ENCODE results near the gene NPC1. TPM values are rescaled to one million over a fixed set of nuclear protein-coding genes. Genes with fewer than 3 reads are reported as not detected.
A peak's percentile ranks its signal among the peaks of the same experiment; 100 is the strongest.

The NPC1 gene
- total RNA-seq, 1 donor: 51.3 TPM

GRCh38 chr18:23503038-23503962 is 83.0 kb downstream of the NPC1 start, which contains the start of gene RMC1:
RMC1 (plus strand) TSS chr18:23503511; CDS start chr18:23503619, 108 bp downstream.
- TF ChIP-seq CTCF (IDR thresholded peaks at IDR 0.05; ENCODE audit: insufficient read depth, low read length): peak; percentile 2
- peak within 1 kb of the TSS; percentile 85 for H3K4me3 ChIP-seq (ENCODE audit: low read depth, low read length)
- peak; percentile 89 for DNase-seq (ENCODE audit: low read depth)

- H3K4me3 ChIP-seq (ENCODE audit: low read depth, low read length): peak overlapping the region; percentile 80
- DNase-seq (ENCODE audit: low read depth): no peak
- no peak for TF ChIP-seq CTCF (IDR thresholded peaks at IDR 0.05; ENCODE audit: insufficient read depth, low read length)
Observed at GRCh38 chr18:23502516-23503037, 83.7 kb downstream of the NPC1 start.

- no peak for DNase-seq (ENCODE audit: low read depth)
- H3K4me3 ChIP-seq (ENCODE audit: low read depth, low read length): no peak overlapping the region
- no peak for TF ChIP-seq CTCF (IDR thresholded peaks at IDR 0.05; ENCODE audit: insufficient read depth, low read length)
Observed at GRCh38 chr18:23501626-23502025, 84.7 kb downstream of the NPC1 start.

- H3K4me3 ChIP-seq (ENCODE audit: low read depth, low read length): no peak overlapping the region
- TF ChIP-seq CTCF (IDR thresholded peaks at IDR 0.05; ENCODE audit: insufficient read depth, low read length): no peak
- DNase-seq (ENCODE audit: low read depth): peak; percentile 80
Observed at GRCh38 chr18:23499291-23499781, 87.0 kb downstream of the NPC1 start.

GRCh38 chr18:23498877-23499276 is 87.4 kb downstream of the NPC1 start:
- peak; percentile 74 for DNase-seq (ENCODE audit: low read depth)
- peak; percentile 88 for TF ChIP-seq CTCF (IDR thresholded peaks at IDR 0.05; ENCODE audit: insufficient read depth, low read length)
- no peak overlapping the region for H3K4me3 ChIP-seq (ENCODE audit: low read depth, low read length)

- TF ChIP-seq CTCF (IDR thresholded peaks at IDR 0.05; ENCODE audit: insufficient read depth, low read length): no peak
- no peak overlapping the region for H3K4me3 ChIP-seq (ENCODE audit: low read depth, low read length)
- DNase-seq (ENCODE audit: low read depth): no peak
Observed at GRCh38 chr18:23498117-23498516, 88.2 kb downstream of the NPC1 start.

Data from fibroblast of the aortic adventitia (primary cell).